GM21576 (cell line): ENCODE results near the gene UNCX.

ENCODE experiments used
- ATAC-seq: cut with Tn5 transposase; IDR thresholded peaks from one replicate; pipeline ENCODE4 v1.9.1; 2021; ENCODE audit warnings: mild to moderate bottlenecking, moderate library complexity; ENCODE audit not compliant: unreplicated experiment

Gene UNCX

GRCh38 chr7:1231214-1232102, 1.2 kb upstream of the UNCX start:
- no peak for ATAC-seq

DNA sequence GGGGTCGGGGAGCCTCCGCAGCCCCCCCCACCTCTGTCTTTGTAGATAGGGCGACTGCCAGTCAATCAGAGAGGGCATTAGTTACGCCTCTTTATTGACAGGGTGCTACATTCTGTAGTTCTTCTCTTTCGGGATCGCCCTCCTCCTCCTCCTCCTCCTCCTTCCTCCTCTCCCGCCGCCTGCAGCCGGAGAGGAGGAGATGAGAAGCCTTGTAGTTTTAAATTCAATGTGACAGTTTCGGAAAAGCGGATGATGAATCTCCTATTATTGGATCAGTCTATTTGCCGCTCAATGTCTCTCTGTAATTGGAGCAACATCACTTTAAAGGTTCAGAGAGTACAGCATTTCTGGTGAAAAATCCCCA, 587 bp upstream of the UNCX start:
- no peak for ATAC-seq

- ATAC-seq: no peak
These were observed 819 bp downstream of the UNCX start for GRCh38 chr7:1233333-1234048.

- ATAC-seq: no peak
These were observed 1.6 kb downstream of the UNCX start for GRCh38 chr7:1234049-1234880.

GRCh38 chr7:1234881-1235500, 2.3 kb downstream of the UNCX start:
- ATAC-seq: no peak

DNA sequence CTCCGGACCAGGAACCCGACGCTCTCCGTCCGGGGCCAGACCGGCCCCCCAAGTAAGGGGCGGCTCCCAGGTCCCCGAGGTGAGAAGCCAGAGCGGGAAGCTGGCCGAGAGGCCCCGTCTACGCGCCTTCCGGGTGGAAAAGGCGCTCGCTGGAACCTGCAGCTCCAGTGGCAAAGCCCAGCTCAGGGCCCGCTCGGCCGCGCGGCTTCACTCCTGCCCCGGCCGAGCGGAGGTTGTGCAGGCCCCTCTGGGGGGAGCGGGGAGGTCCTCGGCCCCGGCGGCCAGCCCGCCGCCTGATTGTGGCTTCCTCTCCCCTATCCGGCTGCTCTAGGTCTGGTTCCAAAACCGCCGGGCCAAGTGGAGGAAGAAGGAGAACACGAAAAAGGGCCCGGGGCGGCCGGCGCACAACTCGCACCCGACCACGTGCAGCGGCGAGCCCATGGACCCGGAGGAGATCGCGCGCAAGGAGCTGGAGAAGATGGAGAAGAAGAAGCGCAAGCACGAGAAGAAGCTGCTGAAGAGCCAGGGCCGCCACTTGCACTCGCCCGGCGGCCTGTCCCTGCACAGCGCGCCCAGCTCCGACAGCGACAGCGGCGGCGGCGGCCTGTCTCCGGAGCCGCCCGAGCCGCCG, 2.9 kb downstream of the UNCX start:
- no peak for ATAC-seq

DNA sequence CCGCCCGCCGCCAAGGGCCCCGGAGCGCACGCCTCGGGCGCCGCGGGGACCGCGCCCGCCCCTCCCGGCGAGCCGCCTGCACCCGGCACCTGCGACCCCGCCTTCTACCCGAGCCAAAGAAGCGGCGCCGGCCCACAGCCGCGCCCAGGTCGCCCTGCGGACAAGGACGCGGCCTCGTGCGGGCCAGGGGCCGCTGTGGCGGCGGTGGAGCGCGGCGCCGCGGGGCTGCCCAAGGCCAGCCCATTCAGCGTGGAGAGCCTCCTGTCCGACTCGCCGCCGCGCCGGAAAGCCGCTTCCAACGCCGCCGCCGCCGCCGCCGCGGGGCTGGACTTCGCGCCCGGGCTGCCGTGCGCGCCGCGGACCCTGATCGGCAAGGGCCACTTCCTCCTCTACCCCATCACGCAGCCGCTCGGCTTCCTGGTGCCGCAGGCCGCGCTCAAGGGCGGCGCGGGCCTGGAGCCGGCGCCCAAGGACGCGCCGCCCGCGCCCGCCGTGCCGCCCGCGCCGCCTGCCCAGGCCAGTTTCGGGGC, 3.5 kb downstream of the UNCX start:
- no peak for ATAC-seq

DNA sequence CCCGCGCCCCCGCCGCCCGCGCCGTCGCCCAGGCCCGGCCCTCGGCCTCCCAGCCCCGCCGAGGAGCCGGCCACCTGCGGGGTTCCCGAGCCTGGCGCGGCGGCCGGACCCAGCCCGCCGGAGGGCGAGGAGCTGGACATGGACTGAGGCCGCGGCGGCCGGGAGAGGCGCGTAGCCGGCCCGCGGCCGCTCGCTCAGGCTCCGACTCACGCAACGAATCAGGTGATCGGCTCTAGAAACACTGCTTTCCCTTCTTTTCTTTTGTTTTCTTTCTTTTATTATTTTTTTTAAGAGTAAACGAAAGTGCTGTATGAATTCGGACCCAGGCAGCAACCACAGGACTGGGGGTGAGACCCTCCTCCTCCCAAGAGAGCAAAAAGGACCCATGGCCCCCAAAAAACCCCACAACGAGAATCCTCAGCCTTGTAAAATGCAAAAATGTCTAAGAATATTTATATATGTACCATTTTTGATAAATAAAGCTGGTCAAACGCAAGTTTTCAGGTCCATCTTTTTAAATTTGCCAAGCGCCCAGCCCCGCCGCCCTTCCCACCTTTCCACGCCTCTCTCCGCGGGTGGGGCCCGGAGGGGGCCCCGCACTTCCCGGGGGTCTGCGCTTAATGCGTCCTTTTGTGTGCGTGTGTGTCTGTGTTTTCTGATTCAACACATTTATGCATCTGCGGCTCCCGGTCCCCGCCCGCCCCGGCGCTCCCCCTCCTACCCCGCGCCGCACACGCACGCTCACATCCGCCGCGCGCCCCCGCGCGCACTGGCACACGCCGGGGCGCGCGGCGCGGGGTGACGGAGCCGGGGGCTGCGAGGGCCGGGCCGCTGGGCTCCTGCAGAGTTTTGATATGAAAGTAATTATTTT, 4.4 kb downstream of the UNCX start:
- ATAC-seq: no peak

GRCh38 chr7:1237704-1238255, 5.1 kb downstream of the UNCX start:
- no peak for ATAC-seq

DNA sequence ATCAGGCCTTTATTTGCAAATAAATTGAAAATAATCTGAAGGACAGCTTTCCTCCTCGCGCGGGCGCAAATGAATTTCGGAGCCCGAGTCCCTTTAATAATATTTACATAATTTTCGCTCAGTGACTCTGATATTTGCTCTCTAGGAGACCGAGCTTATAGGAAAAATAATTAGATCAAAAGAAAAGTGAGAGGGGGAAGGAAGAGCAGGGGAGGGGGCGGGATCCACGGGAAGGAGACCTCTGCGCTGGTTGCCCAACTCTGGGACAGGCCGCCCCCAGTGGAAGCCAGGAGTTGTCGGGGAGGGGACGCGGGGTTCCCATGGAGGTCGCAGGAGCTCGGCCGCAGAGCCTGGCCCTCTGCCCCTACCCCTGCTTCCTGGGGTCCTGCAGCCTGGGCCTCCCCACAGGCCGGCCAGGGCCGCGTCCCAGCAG, 5.8 kb downstream of the UNCX start:
- ATAC-seq: no peak

GRCh38 chr7:1238931-1239802, 6.5 kb downstream of the UNCX start:
- ATAC-seq: no peak

GRCh38 chr7:1239803-1240516, 7.3 kb downstream of the UNCX start:
- ATAC-seq: no peak

GRCh38 chr7:1240517-1241257, 8.0 kb downstream of the UNCX start:
- ATAC-seq: no peak

DNA sequence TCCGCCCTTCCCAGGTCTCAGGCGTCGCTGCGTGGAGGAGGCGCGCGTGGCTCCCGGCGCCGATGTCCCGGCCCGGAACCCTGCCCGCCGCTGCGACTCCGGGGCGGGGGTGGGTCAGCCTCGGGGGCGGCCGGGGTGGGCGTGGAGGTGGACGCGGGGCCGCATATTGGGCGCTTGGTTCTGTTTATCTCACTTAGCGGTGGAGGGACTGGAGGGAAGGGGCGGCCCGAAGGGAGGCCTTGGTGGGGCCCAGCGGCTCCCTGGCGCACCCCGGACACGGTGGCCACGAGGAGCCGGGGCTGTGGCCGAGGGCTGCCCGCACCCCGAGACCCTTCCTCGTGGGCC, 8.6 kb downstream of the UNCX start:
- ATAC-seq: no peak

DNA sequence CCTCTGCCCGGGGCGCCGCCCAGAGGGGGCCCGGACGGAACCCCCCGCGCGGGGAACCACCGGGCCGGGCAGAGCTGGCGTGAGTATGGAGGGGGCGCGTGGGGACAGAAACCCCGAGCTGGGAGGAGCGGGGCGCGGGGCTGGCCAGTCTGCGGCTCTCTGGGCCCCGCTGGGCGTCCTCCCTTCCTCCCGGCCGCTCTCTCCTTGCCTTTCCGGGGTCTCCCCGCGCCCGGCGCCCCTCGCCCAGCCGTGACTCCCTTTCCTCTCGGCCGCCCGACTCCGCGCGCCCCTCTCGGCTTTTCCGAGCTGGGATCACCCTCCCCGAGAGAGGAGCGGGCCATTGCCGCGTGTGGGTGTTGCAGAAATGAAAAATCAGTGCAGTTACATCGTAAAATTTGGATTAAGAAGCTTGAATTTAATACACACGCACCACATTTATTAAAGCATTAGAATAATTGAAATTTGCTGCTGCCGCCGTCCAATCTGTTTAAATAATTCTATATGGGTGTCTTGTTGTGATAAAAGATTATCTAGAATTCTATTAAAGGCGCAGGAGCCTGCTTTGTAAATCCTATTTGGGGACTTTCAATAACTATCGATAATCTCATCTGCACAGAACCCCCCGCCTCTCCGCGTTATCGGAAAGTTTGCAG, 9.1 kb downstream of the UNCX start:
- ATAC-seq: no peak

DNA sequence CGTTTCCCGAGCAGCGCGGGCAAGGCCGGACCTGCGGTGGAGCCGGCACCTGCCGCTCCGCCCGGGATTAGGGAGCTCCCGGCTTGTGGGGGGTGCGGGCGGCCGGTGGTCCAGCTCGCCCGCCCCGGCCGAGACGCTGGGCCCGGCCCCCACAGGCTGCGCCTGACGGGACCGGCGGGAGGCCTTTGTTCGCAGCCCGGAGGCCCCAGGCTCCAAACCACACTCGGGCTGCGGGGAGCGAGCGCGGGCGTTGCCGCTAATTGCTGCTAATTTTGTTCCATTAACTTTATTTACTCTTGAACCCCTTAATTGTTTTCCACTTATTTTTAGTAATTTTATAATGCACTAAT, 9.6 kb downstream of the UNCX start:
- no peak for ATAC-seq
